NCI-H345 treated with DMSO at 0.1 percent for 48 hours (cell line): ENCODE measurements around the gene TMC2.
"Not testable (repeated sequence)": the region's sequence is repeated elsewhere in the genome, so short reads cannot be mapped to it uniquely, and the experiment has no call there.

Experiments
- DNase-seq: peaks from one replicate; lab custom pipeline; 2025; ENCODE audit not compliant: unreplicated experiment; lab: John Stamatoyannopoulos, UW

The TMC2 gene

GRCh38 chr20:2658414-2659354 is 122.3 kb downstream of the TMC2 start:
- DNase-seq = no peak

DNA sequence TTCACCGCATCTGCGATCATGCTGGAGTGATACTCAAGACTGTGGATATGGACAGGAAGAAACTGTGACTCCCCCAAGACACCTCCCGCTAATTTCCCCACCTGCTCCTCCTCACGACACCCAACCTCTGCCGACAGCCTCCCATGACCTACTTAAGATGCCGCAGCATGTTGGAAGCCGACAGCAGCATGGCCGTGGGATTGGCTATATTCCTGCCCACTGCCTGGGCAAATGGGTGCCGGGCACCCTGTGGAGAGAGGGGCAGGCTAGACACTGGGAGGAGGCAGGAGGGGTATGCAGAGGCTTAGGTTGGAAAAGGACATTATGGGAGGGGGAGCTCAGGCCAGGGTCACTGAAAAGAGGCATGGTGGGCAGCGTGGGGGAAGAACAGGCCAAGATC is 123.2 kb downstream of the TMC2 start:
- no peak for DNase-seq

DNA sequence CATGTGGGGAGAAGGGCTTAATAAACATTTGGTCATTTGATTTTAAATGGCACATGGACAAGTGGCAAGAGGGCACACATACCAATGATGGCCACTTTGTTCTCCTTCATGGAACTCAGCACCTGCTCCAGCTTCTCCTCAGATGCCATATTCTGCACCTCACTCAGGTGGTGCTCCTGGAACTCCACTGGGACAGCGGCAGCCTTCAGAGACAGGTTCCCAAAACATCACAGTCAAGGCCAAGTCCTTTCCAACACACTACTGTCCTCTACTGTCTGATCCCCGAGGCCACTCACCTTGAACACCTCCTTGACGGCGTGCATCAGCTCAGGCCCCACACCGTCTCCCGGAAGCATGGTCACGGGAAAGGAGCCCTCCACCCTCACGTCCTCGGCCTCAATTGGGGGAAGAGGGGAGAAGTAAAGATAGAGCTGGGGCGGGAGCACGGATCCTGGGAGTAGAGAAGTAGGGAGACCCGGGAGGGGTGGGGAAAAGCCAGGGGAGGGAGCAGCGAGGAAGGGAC is 127.1 kb downstream of the TMC2 start:
- no peak for DNase-seq

GRCh38 chr20:2663887-2664719 is 127.7 kb downstream of the TMC2 start, which contains the start of gene IDH3B:
Gene IDH3B, minus strand, starts transcription at chr20:2664216. Its CDS starts 28 bp downstream, at chr20:2664188.
- peak; percentile 92 for DNase-seq

- DNase-seq = no peak
Observed at GRCh38 chr20:2671977-2672376, 135.6 kb downstream of the TMC2 start.

DNA sequence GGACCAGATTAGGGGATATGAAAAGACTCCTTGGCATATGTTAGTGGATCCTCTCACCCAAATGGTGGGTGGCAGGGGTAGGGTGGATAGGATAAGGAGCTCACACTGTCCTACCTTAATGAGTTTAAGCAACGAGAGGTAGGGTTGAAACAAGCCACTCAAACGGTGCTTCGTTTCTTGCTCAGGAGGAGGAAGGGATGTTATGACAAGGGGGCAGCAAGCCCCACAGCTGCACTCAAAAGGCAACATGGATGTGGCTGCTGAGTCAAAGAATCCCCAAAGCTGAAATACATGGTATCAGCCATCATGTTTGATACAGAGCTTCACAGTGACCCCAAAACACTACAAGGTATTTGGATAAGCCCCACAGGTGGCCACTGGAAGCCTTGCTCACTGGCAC is 136.1 kb downstream of the TMC2 start:
- no peak for DNase-seq

DNA sequence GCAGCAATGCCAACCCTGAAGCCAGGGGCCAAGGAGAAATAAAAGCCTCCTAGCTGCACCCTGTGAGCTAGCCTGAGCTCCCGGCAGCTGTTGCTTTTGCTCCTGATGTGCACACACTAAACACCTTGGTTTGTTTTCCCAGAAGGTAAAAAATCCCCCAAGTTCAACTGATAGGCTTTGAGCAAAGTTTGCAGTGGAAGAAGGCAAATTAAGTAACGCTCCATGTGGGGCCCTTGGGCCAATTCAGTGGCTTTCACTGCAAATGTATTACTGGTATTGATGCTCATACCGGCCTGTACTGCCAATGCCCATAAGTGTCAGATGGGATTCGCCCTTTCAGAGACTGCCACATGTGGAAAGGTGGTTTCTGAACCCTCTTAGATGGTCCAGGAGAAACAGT is 137.1 kb downstream of the TMC2 start:
- DNase-seq = no peak

DNA sequence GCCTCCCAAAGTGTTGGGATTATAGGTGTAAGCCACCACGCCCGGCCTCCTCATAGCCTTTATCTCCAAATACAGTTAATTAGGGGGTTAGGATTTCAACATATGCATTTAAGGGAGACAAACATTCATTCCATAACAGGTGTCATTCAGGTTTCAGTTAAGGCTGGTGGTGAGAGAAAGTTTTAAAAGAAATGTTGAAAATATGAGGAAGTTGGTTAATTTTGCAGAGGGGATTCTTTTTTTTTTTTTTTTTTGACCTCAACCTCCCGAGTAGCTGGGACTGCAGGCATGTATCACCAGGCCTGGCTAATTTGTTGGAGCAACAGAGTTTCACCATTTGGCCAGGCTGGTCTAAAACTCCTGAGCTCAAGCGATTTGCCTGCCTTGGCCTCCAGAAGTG is 143.7 kb downstream of the TMC2 start:
- DNase-seq = no peak

DNA sequence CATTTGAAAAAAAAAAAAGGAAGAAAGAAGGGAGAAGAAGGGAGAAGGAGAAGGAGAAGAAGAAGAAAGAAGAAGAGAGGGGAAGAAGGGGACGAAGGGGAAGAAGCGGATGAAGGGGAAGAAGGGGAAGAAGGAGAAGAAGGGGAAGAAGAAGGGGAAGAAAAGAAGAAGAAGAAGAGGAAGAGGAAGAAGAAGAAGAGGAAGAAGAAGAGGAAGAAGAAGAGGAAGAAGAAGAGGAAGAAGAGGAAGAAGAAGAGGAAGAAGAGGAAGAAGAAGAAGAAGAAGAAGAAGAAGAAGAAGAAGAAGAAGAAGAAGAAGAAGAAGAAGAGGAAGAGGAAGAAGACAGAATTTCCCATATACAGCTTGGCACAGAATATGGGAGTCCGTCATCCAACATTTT is 145.7 kb downstream of the TMC2 start:
- DNase-seq = not testable (repeated sequence)

DNA sequence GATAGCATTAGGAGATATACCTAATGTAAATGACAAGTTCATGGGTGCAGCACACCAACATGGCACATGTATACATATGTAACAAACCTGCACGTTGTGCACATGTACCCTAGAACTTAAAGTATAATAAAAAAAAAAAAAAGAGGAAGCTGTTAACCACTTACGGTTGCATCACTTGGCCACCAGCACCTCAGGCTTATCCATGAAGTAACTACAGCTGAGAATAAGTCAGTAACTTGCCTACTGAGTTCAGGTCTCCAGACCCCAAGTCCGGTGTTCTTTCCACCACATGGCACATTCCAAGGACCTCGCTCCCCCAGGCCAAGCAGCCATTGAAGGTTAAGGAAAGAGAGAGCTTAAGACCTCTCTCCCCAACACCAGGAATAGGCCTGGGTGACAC is 148.4 kb downstream of the TMC2 start:
- not testable (repeated sequence) for DNase-seq

DNA sequence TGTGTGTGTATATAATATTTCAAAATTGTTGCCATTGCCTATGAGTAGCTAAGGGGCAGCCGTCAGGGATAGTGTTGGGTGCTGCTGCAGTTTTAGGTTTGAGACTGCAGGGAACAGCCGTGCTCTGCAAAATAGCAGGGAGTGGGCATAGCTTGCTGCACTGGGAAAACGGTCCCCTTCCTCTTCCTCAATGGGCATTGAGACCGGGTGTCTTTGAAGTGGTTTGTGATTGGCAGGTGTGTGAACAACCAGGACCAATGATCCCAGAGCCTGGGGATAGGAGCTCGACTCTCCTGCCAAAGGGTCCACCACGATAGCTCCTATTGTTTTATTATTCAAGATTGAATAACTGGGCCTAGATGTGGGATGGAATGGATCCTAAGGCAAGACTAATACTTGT is 151.1 kb downstream of the TMC2 start:
- no peak for DNase-seq

- DNase-seq = no peak
Observed at GRCh38 chr20:2688041-2688591, 151.7 kb downstream of the TMC2 start.

GRCh38 chr20:2690213-2690612 is 153.8 kb downstream of the TMC2 start:
- DNase-seq = no peak

- no peak for DNase-seq
Observed at GRCh38 chr20:2690718-2691117, 154.3 kb downstream of the TMC2 start.

- no peak for DNase-seq
Observed at GRCh38 chr20:2691127-2691526, 154.8 kb downstream of the TMC2 start.
